Stimulated activated naive CD8-positive, alpha-beta T cell treated with anti-CD3 and anti-CD28 coated beads, Interleukin-15, Interleukin-2, amounts not matched to agents 100 U/mL and 50 U/mL, for 24 hours (primary cell): ENCODE data around the gene SRR.

Source experiments
- ATAC-seq: fragments of 150-1000 bp; cut with Tn5 transposase; one replicate; pipeline ENCODE4 v1.10.0; 2021
- DNase-seq: peaks from one replicate; pipeline ENCODE4 v3.0.0; 2021

Gene SRR

GRCh38 chr17:2343421-2343820 is 39.7 kb downstream of the SRR start:
- ATAC-seq, result peak; percentile 80

DNA sequence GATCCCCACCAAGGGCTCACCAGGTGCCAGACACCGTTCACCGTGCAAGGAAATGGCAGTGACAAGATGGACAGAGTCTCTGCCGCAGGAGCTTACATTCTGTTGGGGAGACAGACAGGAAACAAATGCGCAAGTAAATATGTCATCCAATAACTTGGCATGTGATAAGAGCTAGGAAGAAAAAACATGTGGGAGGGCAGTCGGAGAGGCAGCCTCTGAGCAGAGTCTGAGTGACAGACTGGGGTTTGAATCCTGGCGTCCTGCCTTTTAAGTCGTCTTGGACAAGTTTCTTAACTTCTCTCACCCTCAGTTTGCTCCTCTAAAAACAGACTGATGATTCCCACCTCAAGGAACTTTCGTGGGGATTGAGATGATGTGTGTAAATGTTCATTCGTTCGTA is 40.8 kb downstream of the SRR start:
- ATAC-seq (no peak), DNase-seq (no peak)

More at GRCh38 chr17:2343421-2343820, 39.7 kb downstream of the SRR start:
- DNase-seq, result peak; percentile 68

GRCh38 chr17:2346475-2346874 is 42.7 kb downstream of the SRR start:
- ATAC-seq (no peak), DNase-seq (no peak)

DNA sequence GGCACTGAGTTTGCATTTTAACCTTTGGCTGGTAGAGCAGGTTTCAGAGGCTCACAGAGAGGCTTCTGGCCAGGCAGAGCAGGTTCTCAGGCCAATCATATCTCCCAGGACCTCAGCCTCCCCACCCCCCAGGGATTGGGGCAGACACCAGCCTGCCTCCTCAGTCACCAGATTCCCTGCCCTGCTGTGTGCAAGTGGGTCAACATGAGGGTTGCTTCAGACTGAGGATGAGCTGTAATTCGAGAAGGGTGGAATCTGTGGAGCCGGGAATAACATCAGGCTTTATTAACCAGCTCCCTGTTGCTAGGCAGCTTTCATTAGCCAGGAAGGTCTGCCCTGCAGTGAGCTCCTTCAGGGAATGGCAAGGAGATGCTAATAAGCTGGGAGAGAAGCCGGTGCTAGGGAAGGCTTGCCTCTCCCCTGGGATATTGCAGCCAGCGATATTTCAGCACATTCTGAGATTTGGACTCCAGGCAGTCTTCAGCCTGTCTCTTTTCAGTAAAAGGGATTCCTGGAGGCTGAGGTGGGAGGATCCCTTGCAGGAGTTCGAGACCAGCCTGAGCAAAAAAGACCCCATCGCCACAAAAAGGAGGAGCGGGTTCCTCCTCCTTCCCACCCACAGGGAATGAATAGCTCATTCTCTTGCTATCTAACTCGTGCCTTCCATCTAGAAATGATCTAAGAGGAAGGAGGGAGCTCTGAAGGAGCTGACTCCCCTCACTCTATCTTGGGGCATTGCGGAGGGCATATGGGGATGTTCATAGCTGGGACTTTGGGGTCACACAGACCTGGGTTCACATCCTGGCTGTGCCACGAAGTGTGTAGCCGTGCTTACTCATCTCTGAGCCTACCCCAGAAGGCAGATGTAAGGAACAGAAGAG is 44.3 kb downstream of the SRR start:
- DNase-seq, result no peak
- no peak for ATAC-seq

DNA sequence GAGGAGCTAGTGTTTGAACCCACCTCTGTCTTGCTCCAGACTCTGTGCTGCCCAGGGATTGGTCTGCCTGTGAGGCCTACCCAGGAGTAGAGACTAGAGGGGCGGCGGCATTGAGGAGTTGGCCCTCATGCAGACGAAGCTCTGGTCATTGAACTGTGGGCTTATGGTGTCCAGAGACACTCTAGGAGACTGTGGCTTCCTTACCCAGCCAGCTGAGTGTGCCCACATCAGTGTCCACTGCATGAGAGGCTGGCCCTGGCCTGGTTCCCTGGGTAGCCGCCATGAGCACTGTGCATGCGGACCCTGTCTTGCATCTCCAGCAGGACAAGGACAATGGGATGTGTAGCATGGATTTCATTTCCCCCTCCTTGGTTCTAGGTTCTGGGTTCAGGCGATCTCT is 47.5 kb downstream of the SRR start:
- DNase-seq (no peak), ATAC-seq (no peak)

DNA sequence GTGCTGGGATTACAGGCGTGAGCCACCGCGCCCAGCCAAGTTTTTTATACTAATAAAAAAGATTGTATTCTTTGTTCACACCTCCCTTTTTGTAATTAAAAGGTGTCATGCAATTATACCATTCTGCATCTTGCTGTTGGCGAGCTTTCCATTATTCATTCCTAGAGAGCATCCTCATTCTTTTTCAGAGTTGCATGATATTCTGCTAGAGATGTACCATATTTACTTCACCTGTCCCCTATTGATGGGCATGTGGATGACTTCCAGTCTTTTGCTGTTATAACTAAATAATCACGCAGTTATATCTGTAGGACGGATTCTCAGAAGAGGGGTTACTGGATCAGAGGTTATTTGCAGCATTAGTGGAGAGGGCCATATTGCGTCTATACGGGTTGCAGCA is 50.6 kb downstream of the SRR start:
- DNase-seq, result no peak
- ATAC-seq, result no peak

DNA sequence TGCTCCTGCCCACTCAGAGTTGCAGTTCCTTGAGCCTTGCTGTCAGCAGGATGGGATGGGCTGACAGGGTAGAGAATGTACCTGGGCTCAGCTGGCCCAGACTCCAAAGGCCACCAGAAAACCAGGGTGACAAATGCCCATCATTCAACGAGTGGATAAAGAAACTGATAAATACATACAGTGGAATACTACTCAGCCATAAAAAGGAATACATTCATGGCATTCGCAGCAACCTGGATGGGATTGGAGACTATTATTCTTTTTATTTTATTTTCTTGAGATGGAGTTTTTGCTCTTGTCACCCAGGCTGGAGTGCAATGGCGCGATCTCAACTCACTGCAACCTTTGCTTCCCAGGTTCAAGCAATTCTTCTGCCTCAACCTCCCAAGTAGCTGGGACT is 53.5 kb downstream of the SRR start:
- DNase-seq (no peak), ATAC-seq (no peak)

GRCh38 chr17:2357931-2358434 is 54.2 kb downstream of the SRR start:
- DNase-seq (no peak), ATAC-seq (no peak)

DNA sequence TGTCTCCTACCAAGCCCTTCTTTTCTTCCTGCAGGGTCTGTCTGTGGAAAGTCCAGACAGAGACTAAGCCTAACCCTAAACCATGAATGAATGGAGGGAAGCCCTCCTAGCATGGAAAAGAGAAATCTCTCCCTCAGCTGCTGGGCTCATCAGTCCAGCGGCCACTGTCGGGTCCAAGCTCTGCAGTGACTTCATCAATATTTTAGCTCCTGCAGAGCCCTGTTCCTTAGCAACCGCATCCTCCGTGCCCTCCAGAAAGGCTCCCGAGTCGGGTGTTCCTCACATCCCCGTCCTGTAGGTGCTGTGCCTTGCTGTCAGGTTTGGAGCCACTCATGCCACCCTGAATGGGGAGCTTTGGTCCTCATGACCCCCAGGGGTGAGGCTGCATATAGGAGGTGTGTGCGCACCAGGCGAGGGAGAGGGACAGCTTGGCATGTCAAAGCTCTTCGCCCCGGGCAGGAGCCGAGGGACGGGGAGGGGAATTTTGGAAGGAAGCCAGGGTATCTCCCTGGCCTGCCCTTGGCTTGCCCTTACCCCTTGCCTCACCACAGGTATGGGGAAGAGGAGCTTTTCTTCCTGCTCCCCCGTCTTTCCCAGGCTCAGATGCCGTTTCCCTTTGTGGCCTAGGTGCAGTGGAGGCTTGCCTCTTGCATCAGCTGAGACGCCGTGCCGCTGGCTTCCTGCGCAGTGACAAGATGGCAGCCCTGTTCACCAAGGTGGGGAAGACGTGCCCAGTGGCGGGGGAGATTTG is 57.4 kb downstream of the SRR start:
- no peak for DNase-seq
- no peak for ATAC-seq

DNA sequence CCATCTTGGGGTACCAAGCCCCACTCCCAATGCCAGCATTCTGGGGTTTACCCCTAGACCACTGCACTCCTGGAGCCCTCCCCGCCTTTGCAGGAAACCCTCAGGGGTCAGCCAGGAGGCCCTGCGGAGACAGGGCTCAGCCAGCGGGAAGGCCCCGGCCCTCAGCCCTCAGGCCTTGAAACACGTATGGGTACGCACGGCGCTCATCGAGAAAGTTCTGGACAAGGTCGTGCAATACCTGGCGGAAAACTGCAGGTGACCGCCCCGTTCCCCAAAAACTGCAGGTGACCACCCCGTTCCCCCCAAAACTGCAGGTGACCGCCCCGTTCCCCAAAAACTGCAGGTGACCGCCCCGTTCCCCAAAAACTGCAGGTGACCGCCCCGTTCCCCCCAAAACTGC is 58.3 kb downstream of the SRR start:
- ATAC-seq (no peak), DNase-seq (no peak)

DNA sequence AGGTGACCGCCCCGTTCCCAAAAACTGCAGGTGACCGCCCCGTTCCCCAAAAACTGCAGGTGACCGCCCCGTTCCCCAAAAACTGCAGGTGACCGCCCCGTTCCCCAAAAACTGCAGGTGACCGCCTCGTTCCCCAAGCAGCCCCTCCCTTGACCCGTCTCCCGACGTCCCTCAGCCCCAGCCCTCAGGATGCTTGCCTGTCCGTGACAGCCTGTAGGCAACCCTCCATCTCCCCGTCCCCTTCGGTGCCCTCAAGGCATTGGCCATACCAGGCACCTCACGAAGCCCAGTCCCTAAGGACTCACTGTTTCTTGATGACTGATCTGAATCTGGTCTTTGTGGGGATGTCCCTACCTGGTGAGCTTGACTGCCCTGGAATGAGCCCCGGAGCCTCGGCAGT is 58.7 kb downstream of the SRR start:
- no peak for ATAC-seq

GRCh38 chr17:2362881-2363280 is 59.1 kb downstream of the SRR start:
- no peak for ATAC-seq
- no peak for DNase-seq

More for the DNA sequence above, 58.7 kb downstream of the SRR start:
- no peak for DNase-seq

GRCh38 chr17:2363318-2363717 is 59.6 kb downstream of the SRR start:
- ATAC-seq, result no peak
- DNase-seq, result no peak

DNA sequence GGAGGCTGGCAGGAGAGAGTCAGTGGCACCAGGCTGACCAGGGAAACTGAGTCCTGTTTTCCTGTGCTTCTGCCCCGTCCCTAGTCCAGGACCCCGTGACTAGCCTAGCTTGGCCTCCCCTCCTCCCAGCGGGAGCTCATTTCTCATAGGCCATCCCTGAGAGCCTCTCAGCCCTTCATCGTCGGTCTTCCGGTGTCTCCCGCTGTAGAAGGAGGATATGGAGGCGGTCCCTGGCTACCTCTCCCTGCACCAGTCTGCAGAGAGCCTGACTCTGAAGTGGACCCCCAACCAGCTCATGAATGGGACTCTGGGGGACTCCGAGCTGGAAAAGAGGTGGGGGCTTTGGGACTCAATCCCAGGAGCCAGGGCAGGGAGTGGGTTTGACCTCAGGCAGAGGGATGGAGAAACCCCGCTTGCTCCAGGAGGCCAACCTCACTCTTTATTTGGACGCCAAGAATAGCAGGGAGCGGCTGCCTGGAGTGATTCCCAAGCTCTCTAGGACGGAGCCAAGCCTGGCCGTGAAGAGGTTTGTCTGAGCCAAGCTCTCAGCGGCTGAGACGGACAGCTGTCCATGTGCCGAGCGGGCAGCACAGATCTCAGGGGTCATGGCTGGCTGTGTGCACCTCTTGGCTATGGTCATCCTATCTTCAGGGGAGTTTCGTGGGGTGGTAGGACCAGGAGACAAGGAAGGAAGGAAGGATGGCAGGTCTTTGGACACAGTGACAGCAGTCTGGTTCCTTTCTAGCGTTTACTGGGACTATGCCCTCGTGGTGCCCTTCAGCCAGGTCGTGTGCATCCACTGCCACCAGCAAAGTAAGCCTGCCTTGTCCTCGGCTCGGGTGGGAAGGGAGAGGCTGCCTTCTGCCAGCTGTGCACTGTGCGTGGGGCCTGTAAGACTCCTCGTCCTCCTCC is 60.4 kb downstream of the SRR start:
- ATAC-seq (no peak), DNase-seq (no peak)

- DNase-seq (no peak), ATAC-seq (no peak)
Observed at GRCh38 chr17:2364763-2365116, 61.0 kb downstream of the SRR start.

DNA sequence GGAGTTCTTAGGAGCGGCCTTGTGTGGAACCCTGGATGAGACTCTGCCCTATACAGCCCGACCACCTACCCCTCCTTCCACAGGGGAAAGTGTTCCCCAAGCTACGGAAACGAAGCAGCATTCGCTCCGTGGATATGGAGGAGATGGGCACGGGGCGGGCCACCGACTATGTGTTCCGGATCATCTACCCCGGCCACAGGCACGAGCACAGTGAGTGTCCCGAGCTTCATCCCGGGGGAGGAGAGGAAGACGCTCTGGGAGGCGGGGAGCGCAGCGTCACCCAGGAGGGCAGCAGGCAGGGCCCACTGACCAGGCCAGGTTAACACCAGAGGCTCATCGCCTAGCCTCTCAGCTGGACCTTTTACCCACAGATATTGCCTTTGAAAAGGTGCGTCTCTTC is 61.4 kb downstream of the SRR start:
- DNase-seq (no peak), ATAC-seq (no peak)

DNA sequence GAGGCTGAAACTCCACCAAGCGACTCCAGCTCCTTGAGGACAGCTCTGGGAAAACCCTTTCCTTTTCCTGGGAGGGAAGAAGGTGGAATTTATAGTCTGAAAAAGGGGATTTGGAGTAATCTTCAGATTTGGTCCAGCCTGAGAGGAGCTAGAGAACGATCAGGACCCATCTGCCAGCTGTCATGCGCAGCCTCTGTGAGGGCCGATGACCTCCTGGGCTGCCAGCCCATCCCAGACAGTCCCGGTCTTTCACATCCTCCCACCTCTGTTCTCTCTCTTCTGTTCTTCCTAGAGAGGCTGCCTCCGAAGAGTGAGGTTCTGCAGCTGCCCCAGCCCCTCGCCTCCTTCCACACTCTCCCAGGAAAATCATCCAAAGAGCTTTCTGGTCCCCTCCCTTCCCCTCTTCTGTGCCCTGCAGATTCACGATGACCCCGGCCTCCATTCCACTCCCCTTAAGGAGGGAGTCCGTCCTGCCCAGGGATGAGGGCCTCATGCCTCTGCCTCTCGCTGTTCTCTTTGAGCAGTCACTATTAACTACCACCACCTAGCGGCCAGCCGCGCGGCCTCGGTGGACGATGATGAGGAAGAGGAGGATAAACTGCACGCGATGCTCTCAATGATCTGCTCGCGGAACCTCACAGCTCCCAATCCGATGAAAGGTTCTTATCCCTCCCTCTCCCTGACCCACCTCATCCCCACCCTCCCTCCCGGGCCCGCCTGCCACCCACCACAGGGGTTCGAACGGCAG is 63.2 kb downstream of the SRR start:
- ATAC-seq (no peak), DNase-seq (no peak)

GRCh38 chr17:2368359-2368758 is 64.6 kb downstream of the SRR start:
- DNase-seq (no peak), ATAC-seq (no peak)

DNA sequence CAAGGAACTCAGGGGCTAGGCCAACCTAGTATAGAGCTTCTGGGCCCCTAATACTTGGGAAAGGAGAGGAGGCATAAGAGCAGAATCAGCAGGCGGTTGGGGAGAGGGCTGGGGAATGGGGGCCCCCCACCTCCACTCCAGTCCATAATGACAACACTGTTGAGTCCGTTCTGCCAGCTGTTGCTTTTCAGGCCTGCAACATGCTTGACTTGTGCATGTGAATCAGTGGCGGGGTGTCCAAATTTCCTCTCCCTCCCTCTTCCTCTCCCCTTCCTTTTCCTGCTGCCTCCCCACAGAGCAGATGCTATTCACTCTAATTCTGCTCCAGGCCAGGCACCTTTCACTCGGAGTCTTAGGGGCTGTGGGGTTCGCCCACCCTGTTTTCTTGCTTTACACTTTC is 65.3 kb downstream of the SRR start:
- no peak for DNase-seq
- ATAC-seq, result no peak

DNA sequence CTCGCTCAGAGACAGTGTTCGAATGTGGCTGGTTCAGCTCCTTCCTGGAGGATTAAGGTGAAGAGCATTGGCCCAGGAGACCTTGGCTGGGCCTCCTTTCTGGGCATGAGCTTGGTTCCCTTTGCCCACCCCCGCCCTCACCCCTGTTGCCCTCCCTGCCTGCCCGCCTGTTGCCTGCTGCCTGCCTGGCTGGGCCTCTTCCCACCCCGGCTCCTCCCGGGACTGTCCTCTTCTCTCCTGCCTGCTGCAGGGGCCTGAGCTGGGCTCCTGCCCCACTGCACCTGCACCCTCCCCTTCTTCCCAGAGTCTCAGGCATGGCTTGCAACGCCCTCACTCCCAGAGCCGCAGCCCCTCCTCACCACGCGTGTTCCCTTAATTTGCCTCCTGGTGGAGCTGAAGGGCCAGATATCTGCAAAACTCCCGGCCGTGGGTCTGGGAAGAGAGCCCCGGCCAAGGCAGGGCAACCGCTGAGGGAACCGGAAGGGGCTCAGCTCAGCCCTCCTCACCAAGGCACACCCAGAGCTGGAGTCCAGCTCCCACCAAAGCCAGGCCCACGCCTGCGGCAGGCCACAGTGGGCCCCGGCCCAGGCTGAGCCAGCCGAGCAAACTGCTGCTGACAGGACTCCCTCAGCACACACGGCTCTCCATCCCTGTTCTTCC is 65.9 kb downstream of the SRR start:
- no peak for ATAC-seq
- no peak for DNase-seq

DNA sequence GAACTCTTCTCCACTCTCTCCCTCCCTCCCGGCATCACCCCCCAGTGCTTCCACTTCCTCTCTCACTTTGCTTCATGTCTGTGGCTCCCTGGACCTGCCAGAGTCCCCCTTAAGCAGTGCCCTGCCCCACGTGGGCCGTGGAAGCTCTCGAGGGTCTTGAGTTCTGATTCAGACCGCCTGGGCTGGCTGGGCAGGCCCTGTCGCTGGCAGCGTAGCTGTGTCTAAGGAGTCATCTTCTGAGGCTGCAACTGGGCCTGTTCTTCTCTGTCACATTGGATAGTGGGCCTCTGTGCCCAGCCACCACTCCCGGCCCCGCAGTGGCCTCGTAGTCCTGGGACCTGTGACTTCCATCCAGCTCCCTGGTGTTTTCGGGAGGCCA is 66.5 kb downstream of the SRR start:
- ATAC-seq (no peak), DNase-seq (no peak)
